ENCODE data around the gene LRP6.
"Not testable (repeated sequence)": the region's sequence is repeated elsewhere in the genome, so short reads cannot be mapped to it uniquely, and the experiment has no call there.

The LRP6 gene

DNA sequence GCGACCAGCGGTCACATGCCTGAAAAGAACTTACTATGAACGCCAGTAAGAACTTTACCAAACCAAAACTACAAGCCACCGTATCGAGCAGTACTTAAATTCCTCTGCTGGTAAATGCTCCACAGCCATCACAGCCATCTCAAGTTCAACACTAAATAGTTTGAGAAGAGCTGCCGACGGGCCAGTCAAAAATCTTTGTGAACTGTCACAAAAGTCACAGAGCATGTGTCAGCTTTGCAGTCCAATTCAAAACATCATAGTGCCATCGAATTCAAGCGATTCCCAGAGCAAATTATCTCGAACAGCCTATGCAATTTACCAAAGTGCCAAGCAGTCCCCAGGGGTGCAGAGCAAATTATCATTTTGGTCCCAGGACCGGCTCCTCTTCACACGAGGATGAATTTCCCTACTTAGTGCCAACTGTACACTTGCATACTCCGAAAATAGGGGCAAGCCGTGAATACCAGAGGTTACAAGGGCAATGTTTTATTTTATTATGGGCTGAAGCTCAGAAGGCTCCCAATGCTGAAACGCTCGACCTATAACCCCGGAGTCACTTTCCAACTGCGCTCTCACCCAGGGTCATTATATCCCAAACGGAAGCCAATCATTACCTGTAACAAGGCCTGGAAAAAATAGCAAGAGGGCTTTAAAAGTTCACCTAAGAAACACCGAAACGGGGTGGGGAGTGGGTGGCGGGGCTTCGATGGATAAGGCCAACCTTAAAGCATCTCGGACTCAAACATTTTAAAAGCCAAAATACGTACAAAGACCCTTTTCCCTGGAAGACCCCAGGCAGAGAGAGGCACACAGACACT is 1.1 kb downstream of the LRP6 start:
- H3K4me3 ChIP-seq (ENCODE audit: low read length) = peak overlapping the region; percentile 80
- TF ChIP-seq CTCF (IDR thresholded peaks at IDR 0.05; ENCODE audit: insufficient read depth, low read depth, low read length, missing control alignments) = no peak
- peak; percentile 32 for DNase-seq (ENCODE audit: low read depth)

GRCh38 chr12:12265035-12265434 is 1.8 kb downstream of the LRP6 start:
- DNase-seq (ENCODE audit: low read depth) = no peak
- no peak for TF ChIP-seq CTCF (IDR thresholded peaks at IDR 0.05; ENCODE audit: insufficient read depth, low read depth, low read length, missing control alignments)
- H3K4me3 ChIP-seq (ENCODE audit: low read length) = peak overlapping the region; percentile 80

DNA sequence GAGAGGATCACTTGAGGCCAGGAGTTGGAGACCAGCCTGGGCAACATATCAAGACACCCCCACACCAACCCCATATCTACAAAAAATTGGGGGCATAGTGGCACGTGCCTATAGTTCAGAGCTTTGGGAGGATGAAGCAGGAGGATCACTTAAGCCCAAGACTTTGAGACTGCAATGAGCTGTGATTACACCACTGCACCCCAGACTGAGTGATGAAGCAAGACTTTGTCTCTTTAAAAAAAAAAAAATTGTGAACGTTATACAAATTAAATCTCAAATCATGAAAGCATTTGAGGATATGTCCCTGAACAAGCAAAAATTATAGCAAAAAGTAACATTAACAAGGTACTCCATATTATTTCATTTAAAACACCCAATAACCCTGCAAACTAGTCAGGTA is 2.9 kb downstream of the LRP6 start:
- DNase-seq (ENCODE audit: low read depth) = no peak
- TF ChIP-seq CTCF (IDR thresholded peaks at IDR 0.05; ENCODE audit: insufficient read depth, low read depth, low read length, missing control alignments) = no peak
- no peak overlapping the region for H3K4me3 ChIP-seq (ENCODE audit: low read length)

DNA sequence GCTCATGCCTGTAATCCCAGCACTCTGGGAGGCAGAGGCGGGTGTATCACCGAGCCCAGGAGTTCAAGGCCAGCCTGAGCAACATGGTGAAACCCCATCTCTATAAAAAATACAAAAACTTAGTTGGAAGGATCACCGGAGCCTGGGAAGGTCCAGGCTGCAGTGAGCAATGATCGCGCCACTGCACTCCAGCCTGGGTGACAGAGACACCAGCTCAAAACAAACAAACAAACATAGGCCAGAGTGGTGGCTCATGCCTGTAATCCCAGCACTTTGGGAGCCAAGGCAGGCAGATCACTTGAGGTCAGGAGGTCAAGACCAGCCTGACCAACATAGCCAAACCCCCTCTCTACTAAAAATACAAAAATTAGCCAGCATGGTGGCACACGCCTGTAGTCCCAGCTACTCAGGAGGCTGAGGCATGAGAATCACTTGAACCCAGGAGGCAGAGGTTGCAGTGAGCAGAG is 10.5 kb downstream of the LRP6 start:
- DNase-seq (ENCODE audit: low read depth); H3K4me3 ChIP-seq (ENCODE audit: low read length): not testable (repeated sequence)

DNA sequence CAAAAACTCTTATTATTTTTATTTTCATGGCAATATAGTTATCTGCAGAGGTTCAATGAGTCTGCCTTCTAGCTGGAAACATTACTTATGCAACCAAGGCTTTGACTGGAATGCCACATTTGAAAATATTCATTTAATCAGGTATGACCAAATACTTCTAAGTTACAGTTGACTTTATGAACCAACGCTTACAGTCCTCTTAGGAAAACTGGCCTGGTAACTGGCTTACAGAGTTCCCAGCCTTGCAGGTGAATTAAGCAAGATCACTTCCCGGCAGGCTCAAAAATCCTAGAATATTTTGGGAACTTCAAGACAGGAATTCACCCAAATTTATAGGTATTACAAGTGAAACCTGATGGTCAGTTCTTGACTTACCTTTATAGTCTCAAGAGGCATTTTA is 12.3 kb downstream of the LRP6 start:
- TF ChIP-seq CTCF (IDR thresholded peaks at IDR 0.05; ENCODE audit: insufficient read depth, low read depth, low read length, missing control alignments) = no peak
- no peak for DNase-seq (ENCODE audit: low read depth)
- no peak overlapping the region for H3K4me3 ChIP-seq (ENCODE audit: low read length)

- no peak overlapping the region for H3K4me3 ChIP-seq (ENCODE audit: low read length)
- no peak for TF ChIP-seq CTCF (IDR thresholded peaks at IDR 0.05; ENCODE audit: insufficient read depth, low read depth, low read length, missing control alignments)
- no peak for DNase-seq (ENCODE audit: low read depth)
These were observed 17.4 kb downstream of the LRP6 start for GRCh38 chr12:12249216-12250050.

GRCh38 chr12:12247584-12247983 is 19.3 kb downstream of the LRP6 start:
- no peak for DNase-seq (ENCODE audit: low read depth)
- no peak overlapping the region for H3K4me3 ChIP-seq (ENCODE audit: low read length)
- no peak for TF ChIP-seq CTCF (IDR thresholded peaks at IDR 0.05; ENCODE audit: insufficient read depth, low read depth, low read length, missing control alignments)

Measured in epithelial cell of esophagus (primary cell).